IPS-18c (cell line): ENCODE data around the gene PPP1R9B.

Experiments used
- H3K4me3 ChIP-seq: 2 replicates; pipeline ENCODE4 v1.7.0; 2013; ENCODE audit warnings: low read depth, mild to moderate bottlenecking, low read length, moderate library complexity; ENCODE audit not compliant: insufficient read depth
- H3K9me3 ChIP-seq: one replicate; pipeline ENCODE4 v1.6.1; 2013; ENCODE audit warnings: mild to moderate bottlenecking, low read length, moderate library complexity; ENCODE audit not compliant: control insufficient read depth, insufficient read depth

Gene PPP1R9B

GRCh38 chr17:50139950-50140885 is 10.3 kb downstream of the PPP1R9B start:
- Histone ChIP-seq H3K9me3 (peaks cover 2% of the 10 kb centered on the region), H3K4me3 (no peak overlapping the region; the same call in 1 of the 2 replicates)

- Histone ChIP-seq H3K4me3 (no peak overlapping the region), H3K9me3 (peaks cover 2% of the 10 kb centered on the region)
Measured at GRCh38 chr17:50139185-50139783, 11.2 kb downstream of the PPP1R9B start.

- H3K9me3 ChIP-seq: peaks cover 2% of the 10 kb centered on the region
- H3K4me3 ChIP-seq: no peak overlapping the region
Measured at GRCh38 chr17:50137042-50137441, 13.4 kb downstream of the PPP1R9B start.

DNA sequence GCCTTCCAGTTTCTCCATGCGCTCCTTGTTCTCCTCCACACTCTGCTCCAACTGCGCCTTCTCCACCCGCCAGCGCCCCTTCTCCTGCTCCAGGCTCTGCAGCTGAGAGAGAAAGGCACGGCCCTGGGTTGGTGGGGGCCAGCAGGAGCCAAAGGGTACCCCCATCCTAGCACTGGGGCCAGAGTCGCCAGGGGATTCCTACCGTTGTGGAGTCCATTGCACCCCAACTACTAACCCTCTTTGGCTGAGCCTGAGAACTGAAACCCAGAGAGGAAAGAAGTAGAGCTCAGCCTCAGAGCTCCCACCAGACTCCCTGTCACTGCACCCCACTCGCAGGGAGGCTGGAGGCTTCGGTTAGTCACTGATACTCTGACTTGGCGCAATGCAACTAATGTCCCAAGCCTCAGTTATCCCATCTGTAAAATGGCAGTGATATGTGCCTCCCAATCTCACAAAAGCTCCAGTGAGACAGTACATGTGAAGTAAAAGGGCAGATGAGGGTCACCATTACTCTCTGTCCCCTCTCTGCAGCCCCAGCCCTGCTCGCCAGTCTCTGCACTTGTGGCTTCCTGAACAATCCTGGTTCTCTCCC is 14.3 kb downstream of the PPP1R9B start:
- Histone ChIP-seq H3K9me3 (peaks cover 2% of the 10 kb centered on the region), H3K4me3 (no peak overlapping the region)

DNA sequence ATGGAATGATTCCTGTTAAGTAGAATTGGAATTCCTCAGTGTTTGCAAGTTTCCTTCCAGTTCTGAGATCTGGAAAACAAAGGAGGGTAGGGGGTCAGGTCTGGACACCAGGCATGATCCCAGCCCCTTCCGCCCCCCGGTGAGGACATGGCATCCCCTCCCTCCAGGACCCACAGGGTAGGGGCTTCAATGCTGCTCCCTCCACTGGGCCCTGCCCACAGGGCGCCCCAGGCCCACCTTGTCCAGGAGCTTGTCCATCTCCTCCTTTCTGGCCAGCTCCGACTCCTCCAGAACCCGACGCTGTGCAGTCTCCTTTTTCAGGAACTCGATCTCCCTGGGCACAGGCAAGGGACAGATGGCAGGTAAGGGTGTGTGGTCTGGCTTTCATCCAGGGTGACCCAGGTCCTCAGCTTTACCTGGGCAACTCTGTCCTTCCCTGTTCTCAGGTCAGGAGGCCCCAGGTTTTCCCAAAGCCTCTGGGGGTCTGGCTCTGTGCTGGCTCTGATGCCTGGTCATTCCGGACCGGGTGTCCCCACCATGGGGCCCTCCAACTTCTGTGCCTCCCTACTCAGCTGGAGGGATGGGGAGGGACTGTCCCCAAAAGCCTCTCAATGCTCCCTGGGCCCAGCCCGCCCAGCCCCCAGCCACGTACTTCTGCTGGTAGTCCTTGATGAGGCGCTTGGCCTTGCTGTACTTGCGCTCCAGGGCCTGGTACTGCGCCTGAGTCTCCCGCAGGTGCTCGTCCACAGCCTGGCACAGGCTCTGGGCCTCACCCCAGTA is 15.0 kb downstream of the PPP1R9B start:
- Histone ChIP-seq H3K9me3 (peaks cover 2% of the 10 kb centered on the region), H3K4me3 (no peak overlapping the region)

DNA sequence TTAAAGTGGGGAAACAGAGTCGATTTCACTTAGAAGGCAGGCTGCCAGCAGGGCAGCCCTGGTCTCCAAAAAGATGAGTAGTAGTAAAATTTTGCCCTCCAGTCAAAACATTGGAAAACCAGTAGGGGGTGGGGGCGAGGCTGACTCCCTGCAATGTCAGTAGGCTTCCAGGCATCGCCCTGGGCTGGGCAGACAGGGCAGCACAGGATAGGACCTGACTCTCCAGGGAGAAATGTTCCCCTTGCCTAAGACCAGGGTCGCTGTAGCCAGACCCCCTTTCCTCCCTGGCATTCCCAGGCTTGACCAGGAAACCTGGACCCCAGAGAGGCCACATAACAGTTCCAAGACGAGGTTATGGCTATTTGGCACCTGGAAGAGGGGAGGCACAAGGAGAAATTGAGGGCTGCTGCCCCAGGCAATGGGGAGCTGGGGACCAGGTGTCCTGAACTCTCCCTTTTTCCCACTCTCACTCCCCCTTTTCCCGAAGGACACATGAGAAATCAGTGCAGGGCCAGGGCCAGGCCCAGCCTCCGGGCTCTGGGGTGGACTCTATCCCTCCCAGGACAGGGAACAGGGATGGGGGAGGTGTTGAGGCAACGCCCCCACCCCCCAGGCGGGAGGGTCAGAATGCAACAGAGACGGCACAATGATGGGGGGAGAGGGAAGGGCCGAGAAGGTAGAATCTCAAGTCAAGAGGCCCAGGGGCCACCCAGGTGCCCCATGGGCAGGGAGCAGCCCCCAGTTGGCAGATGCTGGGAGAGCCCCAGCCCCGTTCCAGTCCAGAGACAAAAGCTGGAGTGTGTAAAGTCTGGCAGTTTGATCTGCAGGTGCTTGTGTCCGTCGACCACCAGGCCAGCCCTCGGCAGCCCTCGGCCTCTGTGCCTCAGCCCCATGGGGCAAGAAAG is 16.0 kb downstream of the PPP1R9B start:
- H3K4me3 ChIP-seq: no peak overlapping the region
- H3K9me3 ChIP-seq: no peaks in the 10 kb centered on the region

- Histone ChIP-seq H3K9me3 (no peaks in the 10 kb centered on the region), H3K4me3 (no peak overlapping the region)
Measured at GRCh38 chr17:50133769-50134099, 16.7 kb downstream of the PPP1R9B start.

DNA sequence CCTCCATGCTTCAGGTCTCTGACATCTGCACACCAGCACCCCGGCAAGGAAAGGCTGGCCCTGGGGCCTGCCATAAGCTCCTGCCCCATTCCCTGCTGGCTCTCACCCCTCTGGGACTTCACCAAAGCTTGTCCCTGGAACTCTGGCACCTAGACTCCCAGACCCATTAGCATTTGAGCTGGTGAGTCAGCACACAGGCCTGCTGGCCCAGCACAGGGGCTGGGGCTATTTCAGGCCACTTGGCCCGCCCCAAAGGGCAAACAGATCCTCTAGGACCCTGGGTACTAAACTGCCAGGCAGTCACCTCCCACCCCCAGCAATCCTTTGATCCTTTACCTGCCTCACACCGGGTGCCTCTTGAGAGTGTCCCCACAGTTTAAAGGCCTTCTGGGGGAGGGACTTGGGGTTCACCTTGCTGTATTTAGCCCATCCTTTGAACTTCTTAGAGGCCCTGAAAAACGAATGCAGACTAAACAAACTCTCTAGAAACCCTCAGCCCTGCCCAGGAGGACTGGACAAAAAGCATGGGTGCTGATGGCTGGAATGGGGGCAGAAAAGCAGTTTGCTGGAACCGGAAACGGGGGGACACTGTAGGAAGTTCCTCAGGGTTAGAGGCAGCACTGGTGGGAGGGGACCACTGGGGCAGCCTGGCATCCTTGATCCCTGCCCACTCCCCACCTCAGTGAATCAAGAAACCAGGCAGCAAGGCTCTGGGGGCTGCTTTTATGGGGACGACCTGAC is 17.3 kb downstream of the PPP1R9B start:
- H3K9me3 ChIP-seq: no peaks in the 10 kb centered on the region
- H3K4me3 ChIP-seq: no peak overlapping the region

- Histone ChIP-seq H3K9me3 (no peaks in the 10 kb centered on the region), H3K4me3 (no peak overlapping the region)
Measured at GRCh38 chr17:50132104-50132794, 18.2 kb downstream of the PPP1R9B start.

- H3K9me3 ChIP-seq: no peaks in the 10 kb centered on the region
- H3K4me3 ChIP-seq: peak overlapping the region; percentile 61
Measured at GRCh38 chr17:50130559-50131305, 19.7 kb downstream of the PPP1R9B start.

- Histone ChIP-seq H3K9me3 (no peaks in the 10 kb centered on the region), H3K4me3 (peak within 1 kb of the TSS; percentile 61)
Measured at GRCh38 chr17:50129728-50130558, 20.5 kb downstream of the PPP1R9B start, which contains the start of gene SAMD14. SAMD14 (minus strand) TSS chr17:50130160; CDS start chr17:50124959, 5,201 bp downstream.

GRCh38 chr17:50129353-50129727 is 21.1 kb downstream of the PPP1R9B start:
- peak overlapping the region; percentile 37 for H3K4me3 ChIP-seq
- no peaks in the 10 kb centered on the region for H3K9me3 ChIP-seq

DNA sequence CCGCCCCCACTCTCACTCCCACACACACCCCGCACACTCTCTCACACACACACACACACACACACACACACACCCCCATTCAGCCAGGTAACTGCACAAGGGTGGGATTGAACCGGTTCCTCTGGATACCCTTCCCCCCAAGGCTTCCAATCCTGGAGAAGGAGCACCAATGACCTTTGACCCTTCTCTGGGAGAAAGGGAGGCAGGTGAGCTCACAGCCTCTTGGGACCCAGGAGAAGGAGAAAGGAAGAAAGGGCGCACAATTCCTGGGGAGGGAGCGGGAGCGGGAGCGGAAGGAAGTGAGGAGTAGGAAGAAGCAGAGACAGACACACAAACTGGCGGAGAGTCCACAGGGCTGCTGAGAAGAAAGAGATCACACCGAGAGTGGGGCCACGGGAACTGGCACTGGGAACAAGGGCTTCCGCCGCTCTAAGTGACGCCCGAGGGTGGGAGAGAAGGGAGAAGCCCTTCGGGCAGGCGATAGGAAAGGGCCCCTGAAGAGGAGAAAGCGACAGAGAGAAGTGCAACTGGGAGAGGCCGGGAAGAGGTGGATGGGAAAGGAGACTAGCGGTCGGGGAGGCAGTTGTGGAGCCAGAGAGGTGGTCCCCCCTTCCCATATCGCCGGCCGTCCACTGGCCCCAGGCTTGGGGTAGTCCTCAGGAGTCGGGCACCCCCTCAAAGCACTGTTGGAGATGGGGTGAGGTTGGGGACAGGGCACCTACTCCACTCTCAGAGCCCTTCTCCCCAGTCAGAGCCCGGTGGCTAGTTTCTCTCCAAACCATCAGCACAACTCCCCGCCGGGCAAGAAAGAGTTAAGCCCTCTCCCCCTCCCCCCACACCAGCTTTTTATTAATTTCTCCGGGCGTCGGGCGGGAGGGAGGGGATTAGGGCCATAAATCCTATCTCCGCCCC is 21.8 kb downstream of the PPP1R9B start:
- H3K4me3 ChIP-seq: peak overlapping the region; percentile 37

More for the DNA sequence above, 21.8 kb downstream of the PPP1R9B start:
- H3K9me3 ChIP-seq: no peaks in the 10 kb centered on the region
